Thyroid gland (tissue), 4 donors: ENCODE results near the gene CHP1.

Experiments used
- CTCF ChIP-seq, 6 experiments: fragments of 200-600 bp in 3 of 6; fragments of 450-650 bp in 3 of 6; sonication (generic) in 3 of 6; IDR thresholded peaks; one replicate each; pipeline ENCODE4 v1.5.1; 2016 to 2019; ENCODE audit warnings: antibody characterized with exemption in 6 of 6, mild to moderate bottlenecking in 2 of 6, inconsistent platforms in 1 of 6, moderate library complexity in 1 of 6
- POLR2A ChIP-seq, 2 donors: fragments of 450-650 bp; IDR thresholded peaks; one replicate each; pipeline ENCODE4 v1.6.1; 2017; ENCODE audit warnings: antibody characterized with exemption in 2 of 2, mild to moderate bottlenecking in 2 of 2, moderate library complexity in 1 of 2

GRCh38 chr15:41284427-41285177, 53.5 kb downstream of the CHP1 start:
- TF ChIP-seq CTCF (IDR thresholded peaks at IDR 0.05) (no peak), POLR2A (IDR thresholded peaks at IDR 0.05) (no peak)
